GM18507 (cell line): ENCODE results near the gene IRAK4.
"Not testable (repeated sequence)": the region's sequence is repeated elsewhere in the genome, so short reads cannot be mapped to it uniquely, and the experiment has no call there.

Experiments used
- DNase-seq: peaks from one replicate; pipeline ENCODE4 v3.0.0; 2011; ENCODE audit warnings: low read depth; ENCODE audit not compliant: insufficient read length; ENCODE audit errors: extremely low spot score
- FAIRE-seq: peaks from 2 replicates; lab custom pipeline; 2011; peaks lifted over from hg19 to GRCh38; lab: Jason Lieb, UNC

IRAK4 gene

DNA sequence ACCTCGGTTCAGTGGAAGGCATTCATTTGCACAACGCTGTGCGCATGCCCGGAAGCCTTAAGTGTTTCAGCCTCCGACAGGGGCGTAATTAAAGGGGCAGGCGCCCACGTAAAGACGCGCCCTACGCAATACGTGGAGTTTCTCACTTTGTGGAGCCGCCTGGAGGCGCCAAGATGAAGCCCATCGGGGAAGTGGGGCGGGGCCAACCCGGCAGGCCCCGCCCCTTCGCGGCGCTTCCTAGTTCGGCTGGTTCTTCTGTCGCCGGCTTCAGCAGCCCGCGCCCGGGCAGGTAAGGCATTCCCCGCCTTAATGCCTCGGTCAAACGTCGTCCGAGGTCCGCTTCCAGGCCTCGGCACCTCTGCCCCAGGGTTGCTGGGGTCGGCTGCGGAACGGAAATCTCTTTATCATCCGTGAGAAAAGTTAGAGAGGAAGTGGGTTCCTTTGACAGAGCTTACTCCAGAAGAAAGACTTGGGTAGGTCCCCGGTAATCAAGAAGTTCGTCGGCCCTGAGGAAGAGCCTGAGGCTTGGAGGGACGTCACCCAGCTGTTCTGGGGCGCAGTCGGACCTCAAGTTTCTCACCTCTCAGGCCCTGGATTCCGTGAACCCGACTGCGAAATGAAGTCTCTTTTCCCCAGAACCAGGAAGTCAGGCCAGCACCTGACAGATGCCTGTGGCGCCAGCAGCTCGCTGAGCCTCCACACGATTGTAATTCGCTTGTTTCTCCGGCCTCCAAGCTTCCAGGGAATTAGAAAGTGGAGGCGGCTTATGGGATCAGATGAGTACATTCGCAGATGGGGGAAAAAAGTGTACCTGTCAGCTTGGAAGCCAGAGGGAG is at the start of gene IRAK4, which contains the start of gene PUS7L:
Gene IRAK4 (plus strand): TSS at position 224 of the 836 bp plus-strand sequence. CDS start 9,161 bp downstream, outside the sequence.
Gene PUS7L (minus strand): TSS at position 63 of the 836 bp plus-strand sequence. CDS start 3,545 bp downstream, outside the sequence.
- FAIRE-seq = peak; percentile 96
- peak; percentile 86 for DNase-seq

DNA sequence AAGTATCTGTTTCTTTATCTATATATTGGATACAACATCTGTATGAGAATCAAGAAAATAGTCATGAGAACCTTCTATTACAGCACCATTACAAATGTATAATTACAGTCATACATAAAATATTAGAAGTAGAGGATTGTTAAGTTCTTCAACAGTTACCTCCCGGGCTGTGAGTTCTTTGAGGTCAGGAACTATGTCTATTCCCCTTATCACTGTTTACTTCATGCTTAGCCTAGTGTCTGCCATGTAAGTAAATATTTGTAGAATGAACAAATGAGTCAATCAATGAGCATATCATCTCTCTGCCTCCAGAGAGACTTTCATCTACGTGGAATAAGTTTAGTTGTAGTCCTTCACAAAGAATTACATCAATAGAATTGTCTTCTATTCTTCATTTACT is 47.4 kb upstream of the IRAK4 start:
- FAIRE-seq = no peak

DNA sequence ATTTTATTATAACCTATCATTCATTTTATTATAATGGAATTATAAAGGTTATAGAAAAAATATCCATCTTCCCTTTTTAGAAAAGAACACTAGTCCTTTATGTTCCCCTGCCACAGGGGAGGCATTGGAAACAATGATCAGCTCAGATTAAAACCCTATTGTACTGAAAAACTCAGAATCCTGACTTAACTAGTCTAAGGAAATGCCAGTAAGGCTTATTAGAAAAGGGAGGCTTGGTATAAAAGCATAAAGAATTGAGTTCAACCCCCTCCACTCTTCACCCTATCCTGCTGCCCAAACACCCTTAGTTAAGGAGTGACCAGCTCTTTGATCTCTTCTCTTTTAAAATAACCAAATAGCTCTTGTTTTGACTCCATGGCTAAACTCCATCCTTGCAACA is 36.1 kb upstream of the IRAK4 start:
- DNase-seq (no peak), FAIRE-seq (no peak)

More for the DNA sequence above, 47.4 kb upstream of the IRAK4 start:
- DNase-seq = no peak

DNA sequence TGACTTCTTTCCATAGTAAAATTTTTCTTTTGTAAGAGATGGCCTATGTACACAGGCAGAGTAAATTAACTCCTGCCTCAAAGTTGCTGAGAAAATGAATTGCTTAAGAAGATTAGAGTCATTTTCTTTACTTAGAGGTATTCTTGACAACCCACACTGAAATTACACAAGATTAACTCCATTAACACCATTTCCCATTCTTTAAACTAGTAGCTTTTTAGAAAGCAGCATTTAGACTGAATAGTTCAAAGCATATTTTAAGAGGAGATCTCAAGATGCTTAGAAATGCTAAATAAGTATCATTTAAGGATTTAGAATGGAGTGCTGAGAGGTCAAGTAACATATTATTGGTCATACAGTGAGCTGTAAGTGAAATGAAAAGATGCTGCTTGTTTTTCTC is 35.6 kb upstream of the IRAK4 start:
- DNase-seq (no peak), FAIRE-seq (no peak)

DNA sequence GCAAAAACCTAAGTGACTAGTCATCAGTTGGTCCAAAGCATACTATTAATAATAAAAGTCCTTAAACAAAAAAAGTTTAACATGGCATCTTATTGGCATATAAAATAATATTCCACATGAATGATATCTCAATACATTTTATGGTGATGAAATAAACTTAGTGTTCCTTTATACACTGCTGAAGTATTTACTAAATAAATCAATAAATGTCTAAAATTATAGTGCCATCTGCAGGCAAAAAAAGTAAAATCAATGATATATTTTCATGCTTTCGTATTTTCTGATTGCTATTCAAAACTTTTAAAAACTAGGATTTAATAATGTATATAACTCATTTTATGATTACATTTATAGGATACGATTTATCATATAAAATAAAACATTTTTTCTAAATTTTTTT is 30.6 kb upstream of the IRAK4 start:
- DNase-seq (no peak), FAIRE-seq (no peak)

DNA sequence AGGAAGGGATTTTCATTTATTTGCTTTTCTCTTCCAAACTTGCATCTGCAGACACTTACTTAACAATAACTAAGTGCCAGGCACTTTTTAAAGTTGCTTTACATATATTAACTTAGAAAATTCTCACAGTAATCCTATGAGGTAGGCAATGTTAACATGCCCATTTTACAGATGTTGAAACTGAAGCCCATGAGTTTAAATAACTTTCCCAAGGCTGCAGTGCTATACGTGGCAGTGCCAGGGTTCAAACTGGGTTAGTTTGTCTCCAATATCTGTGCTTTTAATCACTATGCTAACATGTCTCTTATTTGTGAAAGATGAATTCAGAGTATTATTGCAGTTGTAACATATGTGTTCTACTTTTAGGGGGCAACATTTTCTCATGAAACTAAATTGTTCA is 30.1 kb upstream of the IRAK4 start:
- DNase-seq = no peak
- no peak for FAIRE-seq

DNA sequence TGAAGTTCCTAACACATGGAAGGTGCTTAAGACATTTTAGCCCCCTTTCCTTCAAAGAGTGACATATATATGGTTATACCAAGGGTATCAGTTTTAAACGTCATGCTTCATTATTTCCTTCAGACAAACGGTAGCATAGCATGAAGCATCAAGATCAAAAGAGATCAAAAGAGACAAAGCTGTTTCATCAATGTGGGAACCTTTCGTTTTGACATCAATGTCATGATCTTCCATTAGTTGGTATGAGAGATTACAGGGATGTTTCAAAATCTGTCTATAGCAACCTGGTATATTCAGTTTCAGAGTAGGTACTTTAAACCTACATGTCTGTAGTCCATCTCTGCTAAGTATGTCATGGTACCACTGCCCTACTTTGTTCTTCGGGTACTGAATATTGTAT is 28.5 kb upstream of the IRAK4 start:
- DNase-seq (no peak), FAIRE-seq (peak; percentile 44)

DNA sequence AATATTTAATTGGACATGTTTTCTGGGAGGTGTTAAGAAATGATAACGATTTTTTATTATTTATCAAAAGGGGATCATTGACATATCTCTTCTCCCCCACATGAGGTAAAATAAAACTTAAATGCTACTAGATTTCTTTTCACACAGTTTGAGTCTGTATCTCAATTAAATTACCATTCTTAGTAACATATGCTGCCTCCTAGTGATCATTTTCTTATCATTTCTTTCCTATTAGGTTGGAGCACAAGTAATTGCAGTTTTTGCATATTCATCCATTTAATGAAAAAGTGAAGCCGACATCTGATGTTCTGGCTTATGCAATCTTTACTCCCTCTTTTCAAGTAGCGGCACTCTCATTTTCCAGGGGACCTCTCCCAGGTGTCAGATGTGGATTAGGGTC is 25.1 kb upstream of the IRAK4 start:
- DNase-seq (no peak), FAIRE-seq (no peak)

DNA sequence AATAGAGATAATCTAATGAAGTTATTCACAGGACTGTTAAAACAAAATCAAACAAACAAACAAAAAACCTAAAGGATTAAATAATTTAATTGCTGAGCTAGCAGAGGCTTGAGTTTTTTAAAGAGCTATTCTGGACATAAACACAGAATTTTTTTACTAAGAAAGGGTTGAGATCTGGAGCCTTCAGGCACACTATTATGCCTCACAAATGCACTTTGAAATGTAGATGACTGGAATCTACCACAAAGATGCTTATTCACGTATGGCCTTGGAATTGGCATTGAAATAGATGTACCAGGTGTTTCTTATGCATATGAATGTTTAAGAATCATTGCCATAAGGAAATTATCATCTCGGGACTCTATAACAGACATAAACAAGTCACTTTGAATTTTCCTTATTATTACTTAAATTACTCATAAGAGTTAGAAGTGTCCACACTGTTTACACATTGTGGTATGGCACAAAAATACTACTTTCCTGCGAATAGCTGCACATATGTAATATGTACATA is 21.8 kb upstream of the IRAK4 start:
- DNase-seq = no peak
- FAIRE-seq = no peak

DNA sequence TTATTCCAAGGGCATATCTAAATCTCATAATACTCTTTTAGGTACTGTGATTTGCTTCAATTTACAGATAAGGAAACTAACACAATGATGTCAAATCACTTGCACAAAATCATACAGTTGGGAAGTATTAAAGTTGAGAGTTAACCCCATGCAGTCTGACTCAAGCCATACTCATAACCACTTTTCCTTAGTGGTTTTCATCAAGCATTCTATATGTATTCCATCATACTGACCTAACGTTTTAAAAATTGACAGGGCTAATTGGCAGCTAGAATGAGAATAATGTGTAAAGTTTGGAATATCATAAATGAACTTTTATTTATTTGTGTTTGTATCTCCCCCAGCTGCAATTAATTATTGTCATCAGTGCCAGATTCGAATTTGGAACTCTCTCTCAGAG is 21.1 kb upstream of the IRAK4 start:
- FAIRE-seq (no peak), DNase-seq (no peak)

DNA sequence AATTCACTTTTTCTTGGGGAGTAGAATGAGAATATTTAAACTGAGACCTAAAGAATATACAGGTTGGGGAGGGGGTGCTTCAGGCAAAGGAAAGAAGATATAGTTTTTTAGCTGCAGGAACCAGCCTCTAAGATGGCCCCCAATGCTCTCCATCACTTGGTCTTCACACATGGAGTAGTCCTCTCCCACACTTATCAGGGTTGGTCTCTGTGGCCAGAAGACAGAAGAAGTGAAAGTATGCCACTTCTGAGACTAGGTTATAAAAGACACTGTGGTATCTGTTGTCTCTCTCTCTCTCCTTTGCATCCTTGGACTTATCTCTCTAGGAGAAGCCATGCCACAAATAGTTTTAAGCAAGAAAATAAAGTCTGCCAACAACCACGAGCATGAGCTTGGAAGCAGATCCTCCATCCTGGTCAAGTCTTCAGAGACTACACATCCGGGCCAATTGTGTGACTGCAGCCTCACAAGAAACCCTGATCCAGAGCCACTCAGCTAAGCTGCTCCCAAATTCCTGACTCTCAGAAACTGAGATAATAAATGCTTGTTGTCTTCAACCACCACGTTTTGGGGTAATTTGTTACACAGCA is 18.1 kb upstream of the IRAK4 start:
- DNase-seq = no peak
- no peak for FAIRE-seq

DNA sequence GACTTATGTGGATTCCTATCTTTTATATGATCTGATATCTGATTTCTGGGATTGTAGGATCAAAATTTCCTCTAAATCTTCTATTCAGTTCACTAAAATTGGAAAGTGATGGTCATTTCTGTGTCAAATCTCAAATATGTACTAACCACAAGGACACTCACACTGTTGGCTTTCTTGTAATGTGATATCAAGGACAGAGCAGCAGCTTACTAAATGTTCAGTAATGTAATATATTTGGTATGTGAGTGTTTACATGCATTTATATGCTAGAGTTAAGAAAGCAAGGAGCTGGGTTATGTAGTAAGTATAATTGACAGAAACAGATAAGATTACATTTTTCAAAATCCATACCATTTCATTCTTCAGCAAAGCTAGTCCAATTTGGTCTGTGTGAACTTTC is 16.6 kb upstream of the IRAK4 start:
- DNase-seq (no peak), FAIRE-seq (no peak)

DNA sequence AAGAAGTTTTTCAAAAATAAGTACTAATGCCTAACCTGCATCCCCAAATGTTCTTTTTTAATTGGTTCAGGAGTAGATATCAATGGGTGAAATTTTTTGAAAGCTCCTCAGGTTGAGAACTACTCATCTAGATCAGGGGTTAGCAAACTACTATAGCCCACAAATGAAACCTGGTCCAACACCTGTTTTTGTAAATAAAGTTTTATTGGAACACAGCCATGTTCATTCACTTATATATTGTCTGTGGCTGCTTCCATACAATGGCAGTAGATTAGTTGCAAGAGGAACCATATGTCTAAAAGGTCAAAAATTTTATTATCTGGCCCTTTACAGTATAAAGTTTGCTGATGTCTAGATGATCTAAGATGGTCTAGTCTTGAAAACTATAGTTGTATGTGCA is 13.9 kb upstream of the IRAK4 start:
- FAIRE-seq = no peak
- DNase-seq = no peak

DNA sequence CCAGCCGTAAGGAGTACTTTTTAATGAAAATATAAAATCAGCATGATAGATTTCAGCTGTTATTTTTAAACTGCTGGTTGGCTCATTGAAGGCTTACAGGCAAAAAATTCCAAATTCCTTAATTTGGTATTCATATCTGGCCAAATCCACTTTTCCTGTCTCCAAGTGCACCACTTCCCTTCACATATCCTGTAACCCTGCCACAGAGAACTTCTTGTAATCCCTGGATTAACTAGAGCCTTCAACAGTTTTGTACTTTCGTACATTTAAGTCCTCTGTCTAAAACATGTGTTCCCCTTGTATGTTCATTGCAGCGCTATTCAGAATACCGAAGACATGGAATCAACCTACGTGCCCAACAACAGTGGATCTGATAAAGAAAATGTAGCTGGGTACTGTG is 9.7 kb upstream of the IRAK4 start:
- FAIRE-seq = no peak
- no peak for DNase-seq

DNA sequence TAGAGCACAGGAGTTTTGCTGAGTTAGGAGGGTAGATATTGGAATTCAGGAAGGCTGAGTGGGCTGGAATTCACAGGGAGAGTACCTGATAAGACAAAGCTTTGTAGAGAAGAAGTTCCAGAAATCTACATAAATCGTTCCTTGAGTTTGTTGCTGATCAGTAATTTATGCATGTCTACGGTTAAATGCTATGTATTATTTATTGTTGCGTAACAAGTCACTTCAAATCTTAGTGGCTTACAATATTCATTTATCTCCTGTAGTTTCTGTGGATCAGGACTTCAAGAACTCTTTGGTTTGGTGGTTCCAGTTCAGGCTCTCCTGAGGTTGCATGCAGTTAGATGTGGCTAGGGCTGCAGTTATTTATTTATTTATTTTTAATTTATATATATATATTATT is 7.9 kb upstream of the IRAK4 start:
- DNase-seq (no peak), FAIRE-seq (no peak)

DNA sequence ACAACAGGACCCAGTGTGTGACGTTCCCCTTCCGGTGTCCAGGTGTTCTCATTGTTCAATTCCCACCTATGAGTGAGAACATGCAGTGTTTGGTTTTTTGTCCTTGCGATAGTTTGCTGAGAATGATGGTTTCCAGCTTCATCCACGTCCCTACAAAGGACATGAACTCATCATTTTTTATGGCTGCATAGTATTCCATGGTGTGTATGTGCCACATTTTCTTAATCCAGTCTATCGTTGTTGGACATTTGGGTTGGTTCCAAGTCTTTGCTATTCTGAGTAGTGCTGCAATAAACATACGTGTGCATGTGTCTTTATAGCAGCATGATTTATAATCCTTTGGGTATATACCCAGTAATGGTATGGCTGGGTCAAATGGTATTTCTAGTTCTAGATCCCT is 7.4 kb upstream of the IRAK4 start:
- not testable (repeated sequence) for DNase-seq, FAIRE-seq

DNA sequence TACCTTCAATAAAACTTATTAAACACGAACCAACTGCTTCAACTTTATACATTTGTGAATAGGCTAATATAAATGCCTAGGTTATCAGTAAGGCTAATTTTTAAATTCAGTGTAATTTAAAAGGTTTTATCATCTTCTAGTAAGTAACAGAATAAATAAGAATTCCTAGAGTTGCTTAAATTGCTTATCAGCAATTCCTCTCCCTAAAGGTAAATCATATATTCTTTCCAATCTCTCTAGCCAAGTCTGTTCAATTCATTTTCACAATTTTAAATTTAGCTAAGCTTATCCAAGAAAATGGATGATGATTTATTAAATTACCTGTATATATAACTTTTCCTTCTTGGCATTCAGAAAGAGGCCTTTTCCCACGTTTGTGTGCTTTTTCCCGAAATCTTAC is 4.7 kb upstream of the IRAK4 start:
- no peak for FAIRE-seq

DNA sequence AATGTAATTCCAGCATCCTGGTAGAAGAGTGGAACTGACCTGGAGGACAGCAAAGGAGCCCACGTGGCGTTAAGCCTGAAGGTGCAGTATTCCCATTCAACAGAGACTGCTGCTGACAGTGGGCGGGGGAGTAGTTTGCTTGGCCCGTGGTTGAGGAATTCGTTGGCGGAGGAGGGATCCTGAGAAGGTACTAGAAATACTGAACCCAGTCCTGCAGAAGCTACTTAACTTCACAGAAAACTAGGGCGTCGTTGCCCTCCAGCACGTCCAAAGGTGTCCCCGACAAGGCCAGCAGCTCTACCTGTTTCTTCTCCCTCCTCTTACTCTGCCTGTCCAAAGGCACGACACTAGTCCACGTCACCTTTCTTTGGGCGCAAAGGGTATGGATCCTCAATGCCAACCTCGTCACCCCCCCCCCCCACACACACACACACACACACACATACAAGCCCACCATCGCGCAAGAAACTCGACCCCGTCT is 464 bp upstream of the IRAK4 start:
- peak; percentile 15 for FAIRE-seq
- peak; percentile 5 for DNase-seq

More for the DNA sequence above, 4.7 kb upstream of the IRAK4 start:
- DNase-seq = no peak

DNA sequence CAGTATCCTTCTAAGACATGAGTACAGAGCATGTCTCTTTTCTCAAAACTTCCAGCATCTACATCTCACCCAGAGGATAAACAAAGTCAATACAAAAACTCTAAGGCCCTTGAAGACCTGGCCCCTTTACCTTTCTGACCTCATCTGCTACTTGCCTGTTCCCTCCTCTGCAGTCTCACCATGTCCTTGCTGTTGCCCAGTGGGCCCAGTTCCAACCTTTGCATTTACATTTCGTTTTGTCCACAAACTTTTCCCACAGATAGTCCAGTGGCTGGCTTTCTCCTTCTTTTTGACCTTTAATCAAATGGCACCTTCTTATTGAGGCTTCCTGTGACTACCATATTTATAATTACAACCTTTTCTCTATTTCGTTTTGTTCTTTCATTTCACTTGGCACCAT is 1.6 kb downstream of the IRAK4 start:
- FAIRE-seq = no peak
- DNase-seq = no peak

DNA sequence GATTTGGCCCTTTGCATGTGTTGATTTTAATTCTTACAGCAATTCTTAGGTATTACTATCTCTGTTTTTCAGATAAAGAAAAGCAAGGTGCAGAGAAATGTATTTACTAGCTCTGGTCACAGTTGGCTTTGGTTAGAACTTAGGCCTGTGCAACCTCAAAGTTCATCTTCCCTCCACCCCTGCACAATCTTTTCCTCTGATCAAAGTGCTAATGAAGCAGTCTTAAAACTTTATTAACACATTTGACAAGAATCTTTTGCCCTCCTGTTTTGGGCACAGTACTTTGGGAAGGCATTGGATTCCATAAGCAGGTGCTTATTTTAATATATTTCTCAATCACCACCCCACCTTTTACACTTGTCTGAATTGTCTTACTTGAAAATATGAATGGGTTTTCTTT is 2.7 kb downstream of the IRAK4 start:
- no peak for DNase-seq
- FAIRE-seq = no peak

DNA sequence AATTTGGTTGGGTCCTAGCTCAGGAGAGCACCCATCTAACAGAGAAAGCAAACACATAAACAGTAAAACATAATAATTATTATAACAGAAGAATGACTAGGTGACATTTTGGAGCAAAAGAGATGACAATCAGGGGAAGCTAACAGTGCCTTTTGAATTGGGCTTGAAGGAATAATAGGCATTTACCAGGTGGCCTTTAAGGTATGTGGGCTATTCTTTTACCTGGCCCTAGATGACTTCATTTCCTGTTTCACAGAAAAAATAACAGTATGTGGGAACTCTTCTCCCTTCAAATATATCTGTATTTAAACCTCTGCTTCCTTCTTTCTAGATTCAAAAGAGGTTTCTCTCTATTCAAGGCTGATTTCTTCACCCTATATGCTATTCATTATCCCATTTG is 3.8 kb downstream of the IRAK4 start:
- FAIRE-seq = no peak
- DNase-seq = no peak
